Neuronal stem cell (in vitro differentiated cells): ENCODE data around the gene BLOC1S2.
"Not testable (repeated sequence)": the region's sequence is repeated elsewhere in the genome, so short reads cannot be mapped to it uniquely, and the experiment has no call there.

Source experiments
- DNase-seq: peaks from one replicate; pipeline ENCODE4 v3.0.0-alpha.2; 2013; ENCODE audit warnings: low spot score
- H2AFZ ChIP-seq: one replicate; pipeline ENCODE4 v1.6.1; 2013; ENCODE audit warnings: mild to moderate bottlenecking, low read length, inconsistent platforms
- H2AK5ac ChIP-seq: 2 replicates; pipeline ENCODE4 v1.6.1; 2013; ENCODE audit warnings: low read depth, mild to moderate bottlenecking, inconsistent platforms, low read length, moderate library complexity, mixed read lengths
- H2BK120ac ChIP-seq: 2 replicates; pipeline ENCODE4 v1.6.1; 2013; ENCODE audit warnings: low read depth, mild to moderate bottlenecking, inconsistent platforms, low read length, moderate library complexity, mixed read lengths
- H2BK12ac ChIP-seq: one replicate; pipeline ENCODE4 v1.6.1; 2013; ENCODE audit warnings: low read length, inconsistent platforms
- H2BK15ac ChIP-seq: 2 replicates; pipeline ENCODE4 v1.6.1; 2013; ENCODE audit warnings: mild to moderate bottlenecking, low read length, inconsistent platforms, mixed read lengths
- H2BK5ac ChIP-seq: one replicate; pipeline ENCODE4 v1.6.1; 2013; ENCODE audit warnings: inconsistent platforms, mild to moderate bottlenecking, low read length, moderate library complexity
- H3K14ac ChIP-seq: one replicate; pipeline ENCODE4 v1.6.1; 2013; ENCODE audit warnings: low read length, inconsistent platforms
- H3K18ac ChIP-seq: 2 replicates; pipeline ENCODE4 v1.6.1; 2013; ENCODE audit warnings: low read length, inconsistent platforms
- H3K23ac ChIP-seq: 2 replicates; pipeline ENCODE4 v1.6.1; 2013; ENCODE audit warnings: low read depth, mild to moderate bottlenecking, mixed read lengths, low read length, inconsistent platforms; ENCODE audit not compliant: poor library complexity
- H3K27ac ChIP-seq: replicated peaks from 3 replicates; pipeline ENCODE4 v1.5.1; 2013; ENCODE audit warnings: low read length, inconsistent platforms
- H3K27me3 ChIP-seq, 3 experiments: 2 replicates each; pipeline ENCODE4 v1.6.1; 2013; ENCODE audit warnings: low read length in 3 of 3, mild to moderate bottlenecking in 2 of 3, inconsistent platforms in 1 of 3, low read depth in 1 of 3, mixed read lengths in 1 of 3, moderate library complexity in 1 of 3; ENCODE audit not compliant: control insufficient read depth in 3 of 3, insufficient read depth in 3 of 3
- H3K36me3 ChIP-seq, 2 donors: replicated peaks in 1 of 2; 2 replicates each; pipeline ENCODE4 v1.6.1; 2013; ENCODE audit warnings: low read length in 2 of 2; ENCODE audit not compliant: control insufficient read depth in 2 of 2, insufficient read depth in 2 of 2
- H3K4ac ChIP-seq: 2 replicates; pipeline ENCODE4 v1.6.1; 2013; ENCODE audit warnings: inconsistent platforms, mild to moderate bottlenecking, low read length, moderate library complexity
- H3K4me1 ChIP-seq, 2 donors: 1 replicate in 1 of 2; 2 replicates in 1 of 2; pipeline ENCODE4 v1.6.1; 2013; ENCODE audit warnings: low read length in 2 of 2, low read depth in 1 of 2; ENCODE audit not compliant: control insufficient read depth in 2 of 2, insufficient read depth in 1 of 2
- H3K4me2 ChIP-seq: one replicate; pipeline ENCODE4 v1.6.1; 2013; ENCODE audit warnings: mild to moderate bottlenecking, low read length, inconsistent platforms; ENCODE audit not compliant: insufficient read depth, poor library complexity, severe bottlenecking
- H3K4me3 ChIP-seq, 2 donors: 2 replicates each; pipeline ENCODE4 v1.5.1; 2013; ENCODE audit warnings: low read length in 2 of 2, mild to moderate bottlenecking in 2 of 2, inconsistent platforms in 1 of 2, moderate library complexity in 1 of 2
- H3K79me1 ChIP-seq: one replicate; pipeline ENCODE4 v1.6.1; 2013; ENCODE audit warnings: low read depth, mild to moderate bottlenecking, inconsistent platforms, low read length, moderate library complexity
- H3K9ac ChIP-seq: one replicate; pipeline ENCODE4 v1.6.1; 2013; ENCODE audit warnings: mild to moderate bottlenecking, low read depth, low read length, inconsistent platforms; ENCODE audit not compliant: poor library complexity
- H3K9me3 ChIP-seq, 2 donors: replicated peaks in 1 of 2; 2 replicates each; pipeline versions ENCODE3 to v1.6.1; 2013; ENCODE audit warnings: low read length in 2 of 2, mild to moderate bottlenecking in 2 of 2, inconsistent platforms in 1 of 2, low read depth in 1 of 2, mixed read lengths in 1 of 2, moderate library complexity in 1 of 2; ENCODE audit not compliant: control insufficient read depth in 2 of 2, insufficient read depth in 1 of 2
- H4K8ac ChIP-seq: one replicate; pipeline ENCODE4 v1.6.1; 2013; ENCODE audit warnings: low read depth, mild to moderate bottlenecking, inconsistent platforms, low read length, moderate library complexity
- H4K91ac ChIP-seq: one replicate; pipeline ENCODE4 v1.6.1; 2013; ENCODE audit warnings: low read length, low read depth, mild to moderate bottlenecking, inconsistent platforms; ENCODE audit not compliant: poor library complexity
- WGBS, 2 donors: extraction: QIAGEN DNeasy Blood & Tissue Kit; methylation state at CpG; one replicate each; pipeline ENCODE4 v1.1.7; 2013; ENCODE audit warnings: missing lambda C conversion rate in 2 of 2, mixed read lengths in 1 of 2; ENCODE audit not compliant: insufficient read length in 2 of 2, insufficient replicate concordance in 1 of 2; ENCODE audit errors: extremely low coverage in 2 of 2; 5-methylcytosine and 5-hydroxymethylcytosine counted together

Gene BLOC1S2

GRCh38 chr10:100276971-100277370, 9.5 kb downstream of the BLOC1S2 start:
- H3K9me3 ChIP-seq, H2AFZ ChIP-seq, H3K14ac ChIP-seq, H2BK15ac ChIP-seq, H3K4me1 ChIP-seq, H3K9ac ChIP-seq, H3K18ac ChIP-seq, H2AK5ac ChIP-seq, H4K8ac ChIP-seq, H2BK5ac ChIP-seq, H3K79me1 ChIP-seq, H3K27ac ChIP-seq, H4K91ac ChIP-seq, H3K27me3 ChIP-seq, H3K4me2 ChIP-seq, DNase-seq, H3K23ac ChIP-seq, H2BK12ac ChIP-seq, H3K4me3 ChIP-seq, H2BK120ac ChIP-seq, H3K4ac ChIP-seq: not testable (repeated sequence)
- H3K36me3 ChIP-seq, result peaks cover 12 to 64% of the 10 kb centered on the region in 2 donors
- WGBS, 2 donors, result no CpG with 5 or more reads among the region's 31 CpGs

DNA sequence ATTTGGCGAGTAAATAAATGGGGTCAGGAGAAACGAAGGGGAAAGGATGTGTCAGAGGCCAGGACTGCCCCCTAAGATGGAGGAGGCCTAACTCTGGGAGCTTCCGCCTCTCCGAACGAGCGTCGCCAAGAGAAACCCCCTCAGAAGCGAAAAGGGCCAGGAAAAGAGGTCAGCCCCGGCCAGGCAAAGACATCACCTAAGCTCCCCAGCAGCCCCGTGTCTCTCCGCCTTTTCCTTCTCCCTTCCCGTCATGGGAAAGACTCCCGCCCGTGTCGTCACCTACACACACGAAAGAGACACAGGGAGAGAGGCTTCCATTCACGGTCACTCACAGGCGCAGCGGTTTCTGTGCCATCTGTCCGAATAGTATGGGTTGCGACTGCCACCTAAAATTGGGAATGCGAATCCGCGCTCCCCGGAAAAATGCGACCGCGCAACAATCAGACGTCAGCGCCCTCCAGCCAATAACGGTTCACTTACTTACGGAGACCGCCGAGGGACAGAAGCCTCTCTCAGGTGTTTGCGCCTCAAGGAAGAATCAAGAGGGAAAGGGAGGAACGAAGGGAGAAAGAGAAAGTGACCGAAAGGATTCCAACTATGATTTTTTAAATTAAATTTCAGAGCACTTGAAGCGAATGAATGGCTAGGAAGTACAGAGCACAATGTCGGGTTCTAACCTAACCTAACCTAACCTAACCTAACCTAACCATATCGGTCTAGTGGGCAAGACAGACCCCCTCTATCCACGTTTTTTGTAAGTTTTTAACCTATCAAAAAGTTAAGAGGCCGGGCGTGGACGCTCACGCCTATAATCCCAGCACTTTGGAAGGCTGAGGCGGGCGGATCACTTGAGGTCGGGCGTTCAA, 19.0 kb downstream of the BLOC1S2 start, which contains the start of gene CWF19L1:
TSS of gene CWF19L1 (minus strand) at position 400 of the 866 bp plus-strand sequence. CDS start at position 355, 45 bp downstream.
- Histone ChIP-seq H3K4me3 (peak within 1 kb of the TSS; percentile 92 to 94), H3K14ac (no peak within 1 kb of the TSS), H3K4me2 (peak within 1 kb of the TSS; percentile 71), H4K91ac (no peak within 1 kb of the TSS), H4K8ac (no peak within 1 kb of the TSS), H3K9ac (peak within 1 kb of the TSS; percentile 95), H3K27ac (peak within 1 kb of the TSS; percentile 51), H3K23ac (peak within 1 kb of the TSS; percentile 1), H2BK120ac (no peak within 1 kb of the TSS), H3K27me3 (no peaks in the 10 kb centered on the region), H3K4me1 (peaks cover 2% of the 10 kb centered on the region in 2 donors), H2BK5ac (no peak within 1 kb of the TSS), H3K36me3 (peaks cover 0 to 2% of the 10 kb centered on the region in 2 donors), H3K18ac (peak within 1 kb of the TSS; percentile 8), H2AK5ac (no peak within 1 kb of the TSS), H2BK15ac (no peak within 1 kb of the TSS), H3K9me3 (peaks cover 0 to 4% of the 10 kb centered on the region in 2 donors), H2AFZ (peak within 1 kb of the TSS; percentile 89), H3K79me1 (peaks cover 3% of the 10 kb centered on the region), H3K4ac (no peak within 1 kb of the TSS), H2BK12ac (no peak within 1 kb of the TSS)
- peak; percentile 70 for DNase-seq
- WGBS, 2 donors, result no CpG with 5 or more reads among the region's 49 CpGs

- H3K4me2 ChIP-seq, result no peak overlapping the region
- no peak overlapping the region for H2BK12ac ChIP-seq
- no peak overlapping the region for H3K18ac ChIP-seq
- H2BK5ac ChIP-seq, result no peak overlapping the region
- no peak overlapping the region for H2AFZ ChIP-seq
- no peak overlapping the region for H3K9ac ChIP-seq
- H3K27me3 ChIP-seq, result no peaks in the 10 kb centered on the region
- H3K4me1 ChIP-seq, result peaks cover 2% of the 10 kb centered on the region in 2 donors
- peaks cover 2 to 12% of the 10 kb centered on the region in 2 donors for H3K36me3 ChIP-seq
- peaks cover 3% of the 10 kb centered on the region for H3K79me1 ChIP-seq
- peak overlapping the region in 1 of 2 donors; percentile 92 for H3K4me3 ChIP-seq
- no peak overlapping the region for H3K27ac ChIP-seq
- H3K9me3 ChIP-seq, result no peaks in the 10 kb centered on the region
- no peak overlapping the region for H2BK120ac ChIP-seq
- no peak for DNase-seq
- WGBS, 2 donors, result no CpG with 5 or more reads among the region's 15 CpGs
- H2BK15ac ChIP-seq, result no peak overlapping the region
- no peak overlapping the region for H3K23ac ChIP-seq
- H3K4ac ChIP-seq, result no peak overlapping the region
- no peak overlapping the region for H4K8ac ChIP-seq
- no peak overlapping the region for H3K14ac ChIP-seq
- no peak overlapping the region for H2AK5ac ChIP-seq
- H4K91ac ChIP-seq, result no peak overlapping the region
Measured at GRCh38 chr10:100265821-100266485, 20.5 kb downstream of the BLOC1S2 start.

DNA sequence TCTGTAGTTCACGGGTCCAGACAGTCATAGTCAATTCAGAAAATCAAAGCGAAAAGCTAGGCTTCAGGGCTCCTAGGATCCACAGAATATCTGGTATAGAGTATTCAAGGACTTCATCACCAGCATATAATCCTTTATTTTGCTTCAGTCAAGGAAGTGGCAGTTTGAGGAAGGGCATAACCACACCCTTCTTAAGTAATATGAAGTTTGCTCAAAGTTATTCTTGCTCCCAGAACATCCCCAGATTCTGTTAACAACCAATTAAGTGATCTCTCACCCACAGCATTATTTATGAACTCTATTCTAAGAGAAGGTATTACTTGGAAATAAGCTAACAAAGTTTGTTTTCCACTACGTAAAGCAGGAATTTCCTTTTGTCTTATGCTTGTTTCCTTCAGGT, 32.3 kb downstream of the BLOC1S2 start:
- Histone ChIP-seq H2AFZ (no peak overlapping the region), H3K27ac (no peak overlapping the region), H2BK15ac (no peak overlapping the region), H2BK12ac (no peak overlapping the region), H3K18ac (no peak overlapping the region), H2BK5ac (no peak overlapping the region), H2BK120ac (no peak overlapping the region), H3K79me1 (peaks cover 2% of the 10 kb centered on the region), H3K23ac (no peak overlapping the region), H4K91ac (no peak overlapping the region), H4K8ac (no peak overlapping the region), H3K9ac (no peak overlapping the region), H3K14ac (no peak overlapping the region), H3K27me3 (no peaks in the 10 kb centered on the region), H3K4me3 (no peak overlapping the region), H3K4me2 (no peak overlapping the region), H3K4ac (no peak overlapping the region), H3K9me3 (no peaks in the 10 kb centered on the region), H3K4me1 (no peaks in the 10 kb centered on the region), H3K36me3 (peaks cover 4 to 85% of the 10 kb centered on the region in 2 donors), H2AK5ac (no peak overlapping the region)
- WGBS, 2 donors, result no CpG with 5 or more reads among the region's 3 CpGs
- no peak for DNase-seq
